Dermis microvascular lymphatic vessel endothelial cell (primary cell): ENCODE results near the gene GLRX2. TPM values are rescaled to one million over a fixed set of nuclear protein-coding genes. Genes with fewer than 3 reads are reported as not detected.
"Not testable (repeated sequence)": the region's sequence is repeated elsewhere in the genome, so short reads cannot be mapped to it uniquely, and the experiment has no call there.

ENCODE experiments used
- DNase-seq, 2 donors: peaks; one replicate each; pipeline versions ENCODE4 v3.0.0 to v3.0.0-alpha.2; 2010; ENCODE audit warnings: low read depth in 2 of 2
- total RNA-seq: library from RNA; depleted of rRNA; stranded (reverse); fragments of >200 nt; gene quantifications from 2 replicates; pipeline ENCODE4 v1.2.1, GENCODE V29; 2014

The GLRX2 gene
- total RNA-seq, 1 donor from 2014 or later, result 8.6 TPM

DNA sequence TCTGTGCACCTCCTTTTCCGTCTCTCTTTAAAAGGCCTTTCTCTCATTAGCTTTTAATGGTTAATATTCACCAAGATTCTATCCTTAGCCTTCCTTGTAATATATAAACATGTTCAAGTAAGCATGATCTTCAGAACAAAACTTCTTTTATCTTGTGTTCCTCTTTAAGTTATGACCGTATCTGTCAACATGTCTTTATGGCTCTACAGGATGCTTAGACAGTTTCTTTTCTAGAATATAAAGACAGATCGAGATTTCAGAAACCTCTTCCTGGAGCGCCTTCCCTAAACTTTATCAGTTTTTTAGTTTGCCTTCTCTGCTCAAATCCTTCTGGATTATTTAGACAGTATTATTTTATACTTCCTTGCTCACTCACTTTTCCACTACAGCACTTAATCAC, 38.6 kb downstream of the GLRX2 start:
- DNase-seq, result no peak

DNA sequence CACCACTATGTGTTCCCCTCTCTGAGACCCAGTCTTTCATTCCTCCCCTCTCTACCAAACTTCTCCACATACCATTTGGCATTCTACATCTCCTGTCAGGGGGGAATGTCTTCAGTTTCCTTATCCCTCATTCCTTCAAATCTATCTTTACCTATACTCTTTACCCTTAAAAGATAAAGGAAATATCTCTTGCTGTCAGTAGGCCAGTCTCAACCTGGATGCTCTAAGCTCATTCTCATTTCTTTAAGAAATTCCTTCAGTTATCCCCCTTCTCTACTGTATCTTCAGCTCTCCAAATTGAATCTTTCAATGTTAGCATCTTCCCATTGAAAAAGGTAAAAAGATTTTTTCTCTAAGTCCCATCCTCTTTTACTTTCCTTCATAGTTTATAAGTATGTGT, 39.3 kb downstream of the GLRX2 start:
- DNase-seq, result no peak

DNA sequence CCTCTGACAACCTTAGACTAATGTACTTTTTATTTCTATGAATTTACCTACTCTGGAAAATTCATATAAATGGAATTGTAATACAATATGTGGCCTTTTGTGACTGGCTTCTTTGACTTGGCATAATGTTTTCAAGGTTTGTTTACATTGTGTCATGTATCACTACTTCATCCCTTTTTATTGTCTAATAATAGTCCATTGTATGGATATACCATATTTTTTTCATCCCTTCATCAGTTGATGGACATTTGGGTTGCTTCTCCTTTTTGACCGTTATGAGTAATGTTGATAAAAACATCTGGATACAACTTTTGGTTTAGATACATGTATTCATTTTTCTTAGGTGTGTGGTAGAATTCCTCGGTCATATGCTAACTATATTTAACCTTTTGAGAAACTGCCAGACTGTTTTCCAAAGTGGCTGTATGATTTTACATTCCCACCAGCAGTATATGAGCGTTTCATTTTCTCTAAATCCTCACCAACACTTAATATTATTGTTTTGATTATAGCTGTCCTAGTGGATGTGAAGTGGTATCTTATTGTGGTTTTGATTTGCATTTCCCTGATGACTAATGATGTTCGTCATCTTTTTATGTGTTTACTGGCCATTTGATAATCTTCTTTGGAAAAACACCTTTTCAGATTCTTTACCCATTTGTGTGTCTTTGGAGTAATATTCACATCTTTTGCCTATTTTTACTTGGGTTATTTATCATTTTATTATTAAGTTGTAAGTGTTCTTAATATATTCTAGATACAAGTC, 42.3 kb downstream of the GLRX2 start:
- no peak for DNase-seq

DNA sequence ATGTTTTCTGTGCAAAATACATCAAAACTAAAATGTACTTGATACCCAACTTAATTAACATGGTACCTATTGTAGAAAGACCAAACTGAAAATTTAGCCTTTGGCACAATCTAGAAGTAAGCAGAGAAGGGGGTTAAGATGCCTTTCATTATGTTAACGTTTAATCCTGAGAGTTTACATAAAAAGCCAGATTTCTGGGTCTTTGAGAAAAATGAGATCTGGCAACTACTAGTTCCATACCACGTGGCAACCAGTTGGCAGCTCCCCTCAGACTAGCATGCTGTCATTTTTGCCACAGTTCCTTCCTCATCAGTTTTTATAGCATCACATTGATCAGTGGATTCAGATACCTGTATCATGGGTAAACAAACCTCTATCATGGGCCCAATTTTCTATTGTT, 44.3 kb downstream of the GLRX2 start:
- DNase-seq, result peak; percentile 22 to 39

DNA sequence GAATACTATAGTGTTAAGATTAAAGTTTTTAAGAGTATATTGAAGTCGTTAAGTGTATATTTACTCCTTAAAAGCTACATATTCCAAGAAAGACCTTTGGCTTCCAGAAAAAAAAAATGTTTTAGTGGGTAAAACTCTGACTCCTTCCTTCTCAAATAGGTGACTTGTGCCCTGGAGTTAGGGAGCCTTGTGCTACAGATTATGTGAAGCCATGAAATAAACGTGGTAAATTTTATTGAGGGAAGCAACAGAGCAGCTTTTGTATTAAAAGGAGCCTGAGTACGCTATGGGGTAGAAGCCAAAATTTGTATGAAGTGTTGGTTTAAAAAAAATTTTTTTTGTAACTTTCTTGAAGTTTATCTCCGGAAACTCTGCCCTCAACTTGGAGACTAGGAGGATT, 44.8 kb downstream of the GLRX2 start:
- DNase-seq, result no peak

DNA sequence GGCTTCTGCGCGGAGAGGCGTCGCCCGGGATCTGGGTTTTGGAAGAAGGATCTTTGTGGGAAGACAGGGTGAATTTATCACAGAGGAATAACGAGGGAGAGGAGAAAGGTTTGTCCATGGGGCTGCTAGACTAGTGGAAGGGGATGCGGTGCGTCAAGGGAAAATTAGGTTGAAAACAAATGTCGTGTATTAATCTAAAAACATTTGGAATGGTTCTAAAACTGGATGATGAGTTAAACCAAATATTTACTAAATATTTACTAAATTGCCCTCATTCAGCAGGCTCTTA, 45.2 kb downstream of the GLRX2 start:
- DNase-seq, result no peak

DNA sequence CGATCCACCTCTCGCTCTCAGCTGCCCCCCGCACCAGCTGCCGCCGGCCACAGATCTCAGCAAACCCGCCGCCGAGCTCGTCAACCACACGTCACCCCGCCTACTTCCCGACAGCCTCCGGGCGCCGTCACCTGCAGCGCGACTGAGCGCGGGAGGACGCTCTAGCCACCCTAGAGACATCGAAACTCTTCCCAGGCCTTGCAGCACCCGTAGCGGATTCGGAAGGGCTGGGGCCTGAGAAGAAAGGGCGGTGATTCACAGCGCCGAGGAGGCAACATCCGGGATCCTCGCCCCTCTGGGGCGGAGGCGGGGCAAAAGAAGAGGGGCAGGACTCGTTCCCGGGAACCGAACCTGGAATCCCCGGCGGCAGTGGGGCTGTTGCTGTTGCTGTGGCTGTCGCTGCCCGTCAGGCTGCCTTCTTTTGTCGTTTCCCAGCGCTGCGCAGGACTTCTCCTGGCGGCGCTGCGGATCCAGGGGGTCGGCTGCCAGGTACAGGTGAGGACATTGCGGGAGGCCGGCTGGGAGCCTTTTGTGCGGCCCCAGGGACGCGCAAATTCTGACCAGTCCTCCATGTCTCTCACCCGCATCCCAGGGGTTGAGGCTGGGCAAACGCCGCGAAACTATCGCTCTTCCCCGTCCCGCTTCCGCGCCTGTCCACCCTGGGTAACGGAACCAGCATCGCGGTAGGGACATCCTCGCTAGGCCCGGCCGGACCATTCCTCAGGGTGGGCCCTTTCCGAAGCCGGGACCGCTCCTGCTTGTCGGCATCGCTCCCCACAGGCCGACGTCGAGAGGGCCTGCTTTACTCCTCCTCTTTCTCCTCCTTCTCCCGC, 45.7 kb downstream of the GLRX2 start, which contains the start of the genes RO60 and UCHL5:
TSS of gene RO60 (plus strand) at position 331 of the 833 bp plus-strand sequence. CDS start 9,443 bp downstream, outside the sequence.
TSS of gene UCHL5 (minus strand) at position 79 of the 833 bp plus-strand sequence. CDS start 100 bp downstream, outside the sequence.
- peak; percentile 97 to 99 for DNase-seq

DNA sequence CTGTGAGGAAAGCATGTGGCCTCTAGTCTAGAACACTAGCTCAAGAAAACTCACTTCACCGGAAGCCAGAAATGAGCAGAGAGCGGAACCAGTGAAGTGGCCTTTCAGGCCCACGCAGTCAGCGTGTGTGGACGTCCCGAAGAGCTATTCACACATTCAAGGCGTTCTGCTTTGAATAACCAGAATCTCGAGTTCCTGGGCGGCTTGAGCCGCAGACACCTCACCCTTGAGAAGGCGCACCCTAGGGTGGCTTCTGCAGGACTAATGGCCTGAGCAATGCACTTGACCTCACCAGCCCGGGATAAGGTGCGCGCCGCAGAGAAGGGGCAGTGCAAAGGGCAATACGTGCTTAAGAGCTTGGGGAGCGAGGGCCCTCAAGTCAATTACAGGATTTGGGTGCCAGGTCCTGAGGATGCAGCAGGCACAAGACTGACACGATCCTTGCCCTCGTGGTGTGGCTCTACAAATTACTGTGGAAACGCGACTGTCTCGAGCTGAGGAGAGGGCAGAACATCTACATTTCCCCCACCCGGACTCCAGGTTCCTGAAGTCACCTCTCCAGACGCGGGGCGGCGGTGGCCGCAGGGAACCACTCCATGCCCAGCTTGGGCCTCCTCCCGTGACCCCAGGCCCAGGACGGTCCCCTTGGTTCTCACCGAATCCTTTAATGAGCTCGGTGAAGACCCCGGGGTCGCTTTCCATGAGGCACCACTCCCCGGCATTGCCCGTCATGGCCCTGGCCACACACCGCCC, 46.5 kb downstream of the GLRX2 start:
- DNase-seq, result peak in 1 of 2 donors; percentile 54

DNA sequence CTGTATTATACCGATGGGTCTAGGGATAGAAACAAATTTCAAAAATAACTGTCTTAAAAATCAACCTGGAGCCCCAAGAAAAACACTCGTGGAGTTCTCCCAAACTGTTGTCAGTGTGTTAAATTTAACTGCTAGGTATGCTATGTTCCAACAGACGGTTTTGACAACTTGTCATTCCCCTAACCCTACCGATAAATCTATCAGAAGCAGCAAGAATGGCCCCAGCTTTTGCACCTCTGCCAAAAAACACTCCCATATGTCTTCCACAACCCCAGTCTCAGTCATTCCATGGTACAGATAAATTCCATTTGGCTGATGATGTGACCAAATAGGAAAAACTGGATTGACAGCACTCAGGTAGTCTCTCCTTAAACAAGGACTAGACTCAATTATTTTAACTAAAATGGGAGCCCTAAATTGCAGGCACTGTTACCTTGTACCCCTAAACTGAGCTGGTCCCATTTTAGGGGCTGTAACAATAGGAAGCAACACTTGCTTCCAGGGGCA, 51.0 kb downstream of the GLRX2 start:
- no peak for DNase-seq

DNA sequence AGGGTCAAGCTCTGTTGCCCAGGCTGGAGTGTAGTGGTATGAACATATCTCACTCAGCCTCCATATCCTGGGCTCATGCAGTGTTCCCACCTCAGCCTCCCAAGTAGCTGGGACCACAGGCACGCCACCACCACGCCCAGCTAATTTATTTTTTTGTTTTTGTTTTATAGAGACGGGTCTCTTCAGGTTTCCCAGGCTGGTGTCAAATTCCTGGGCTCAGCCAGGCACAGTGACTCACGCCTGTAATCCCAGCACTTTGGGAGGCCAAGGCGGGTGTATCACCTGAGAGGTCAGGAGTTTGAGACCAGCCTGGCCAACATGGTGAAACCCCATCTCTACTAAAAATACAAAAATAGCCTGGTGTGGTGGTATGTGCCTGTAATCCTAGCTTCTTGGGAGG, 56.3 kb downstream of the GLRX2 start:
- DNase-seq, result not testable (repeated sequence)

Other genes with a start within 250 kb of the GLRX2 start
- gene UCHL5, start 46.1 kb downstream of the GLRX2 start, total RNA-seq, result 13.8 and 14.5 TPM in 2 replicates
- gene RO60, start 45.8 kb downstream of the GLRX2 start, total RNA-seq, result 147 and 168 TPM in 2 replicates
- gene CDC73, start 16.6 kb upstream of the GLRX2 start, total RNA-seq, result 10.7 and 13.0 TPM in 2 replicates
- gene B3GALT2, start 81.2 kb upstream of the GLRX2 start, total RNA-seq, result 1.5 and 3.7 TPM in 2 replicates